HEK293 (cell line): ENCODE results near the gene TMEM259.
A peak's percentile ranks its signal among the peaks of the same experiment; 100 is the strongest.

Experiments used
- AEBP2 ChIP-seq: fragments of 450-650 bp; formaldehyde crosslinking; IDR thresholded peaks from 2 replicates; pipeline ENCODE4 v1.5.1; 2016; ENCODE audit warnings: missing biosample characterization, missing genetic modification characterization, borderline replicate concordance
- BCL11A ChIP-seq: fragments of 450-650 bp; formaldehyde crosslinking; IDR thresholded peaks from 2 replicates; pipeline ENCODE4 v1.5.1; 2016; ENCODE audit warnings: low read depth, missing biosample characterization, missing genetic modification characterization
- BCL6B ChIP-seq: fragments of 450-650 bp; formaldehyde crosslinking; IDR thresholded peaks from 2 replicates; pipeline ENCODE4 v1.5.1; 2017; ENCODE audit warnings: missing biosample characterization, missing genetic modification characterization
- GLI2 ChIP-seq: fragments of 450-650 bp; formaldehyde crosslinking; IDR thresholded peaks from 2 replicates; pipeline ENCODE4; 2017; ENCODE audit warnings: missing biosample characterization, missing genetic modification characterization, low read depth, borderline replicate concordance
- INSM2 ChIP-seq: fragments of 450-650 bp; formaldehyde crosslinking; IDR thresholded peaks from 2 replicates; pipeline ENCODE4 v1.5.1; 2016; ENCODE audit warnings: missing biosample characterization, missing genetic modification characterization
- KLF10 ChIP-seq: fragments of 450-650 bp; IDR thresholded peaks from 2 replicates; pipeline ENCODE4 v1.5.1; 2018; ENCODE audit warnings: missing biosample characterization, mild to moderate bottlenecking, missing genetic modification characterization
- PRDM1 ChIP-seq: fragments of 450-650 bp; formaldehyde crosslinking; IDR thresholded peaks from 2 replicates; pipeline ENCODE4; 2016; ENCODE audit warnings: missing biosample characterization, missing genetic modification characterization
- PRDM10 ChIP-seq: fragments of 450-650 bp; formaldehyde crosslinking; IDR thresholded peaks from 2 replicates; pipeline ENCODE4 v1.5.1; 2016; ENCODE audit warnings: missing biosample characterization, missing genetic modification characterization
- SP3 ChIP-seq: fragments of 450-650 bp; formaldehyde crosslinking; IDR thresholded peaks from 2 replicates; pipeline ENCODE4 v1.5.1; 2016; ENCODE audit warnings: missing biosample characterization, missing genetic modification characterization
- YY1 ChIP-seq: fragments of 450-650 bp; formaldehyde crosslinking; IDR thresholded peaks from 2 replicates; pipeline ENCODE4 v1.5.1; 2018; ENCODE audit warnings: missing biosample characterization, missing genetic modification characterization
- ZBTB48 ChIP-seq: fragments of 450-650 bp; formaldehyde crosslinking; IDR thresholded peaks from 2 replicates; pipeline ENCODE4 v1.5.1; 2016; ENCODE audit warnings: missing biosample characterization, missing genetic modification characterization
- ZFP41 ChIP-seq: fragments of 450-650 bp; formaldehyde crosslinking; IDR thresholded peaks from 2 replicates; pipeline ENCODE4 v1.5.1; 2016; ENCODE audit warnings: missing biosample characterization, missing genetic modification characterization, borderline replicate concordance
- ZNF221 ChIP-seq: fragments of 450-650 bp; formaldehyde crosslinking; IDR thresholded peaks from 2 replicates; pipeline ENCODE4 v1.5.1; 2017; ENCODE audit warnings: missing biosample characterization, missing genetic modification characterization, borderline replicate concordance
- ZNF26 ChIP-seq: fragments of 450-650 bp; formaldehyde crosslinking; IDR thresholded peaks from 2 replicates; pipeline ENCODE4 v1.5.1; 2016; ENCODE audit warnings: missing biosample characterization, missing genetic modification characterization
- ZNF335 ChIP-seq: fragments of 450-650 bp; formaldehyde crosslinking; conservative IDR thresholded peaks from 2 replicates; pipeline ENCODE4 v1.5.1; 2016; ENCODE audit warnings: missing biosample characterization, missing genetic modification characterization
- ZNF362 ChIP-seq: fragments of 450-650 bp; formaldehyde crosslinking; IDR thresholded peaks from 2 replicates; pipeline ENCODE4 v1.5.1; 2016; ENCODE audit warnings: missing biosample characterization, missing genetic modification characterization
- ZNF366 ChIP-seq: fragments of 450-650 bp; formaldehyde crosslinking; conservative IDR thresholded peaks from 2 replicates; pipeline ENCODE4 v1.5.1; 2016; ENCODE audit warnings: missing biosample characterization, missing genetic modification characterization
- ZNF48 ChIP-seq: fragments of 450-650 bp; formaldehyde crosslinking; IDR thresholded peaks from 2 replicates; pipeline ENCODE4 v1.5.1; 2016; ENCODE audit warnings: missing biosample characterization, missing genetic modification characterization
- ZNF514 ChIP-seq: fragments of 450-650 bp; formaldehyde crosslinking; IDR thresholded peaks from 2 replicates; pipeline ENCODE4 v1.5.1; 2016; ENCODE audit warnings: missing biosample characterization, missing genetic modification characterization
- ZNF645 ChIP-seq: fragments of 450-650 bp; formaldehyde crosslinking; IDR thresholded peaks from 2 replicates; pipeline ENCODE4; 2016; ENCODE audit warnings: missing biosample characterization, missing genetic modification characterization
- ZNF654 ChIP-seq: fragments of 450-650 bp; formaldehyde crosslinking; IDR thresholded peaks from 2 replicates; pipeline ENCODE4 v1.5.1; 2016; ENCODE audit warnings: low read depth, missing biosample characterization, missing genetic modification characterization
- ZNF664 ChIP-seq: fragments of 450-650 bp; formaldehyde crosslinking; IDR thresholded peaks from 2 replicates; pipeline ENCODE4 v1.5.1; 2016; ENCODE audit warnings: missing biosample characterization, missing genetic modification characterization
- ZNF692 ChIP-seq: fragments of 450-650 bp; formaldehyde crosslinking; IDR thresholded peaks from 2 replicates; pipeline ENCODE4 v1.5.1; 2016; ENCODE audit warnings: missing biosample characterization, missing genetic modification characterization
- ZNF785 ChIP-seq: fragments of 450-650 bp; formaldehyde crosslinking; IDR thresholded peaks from 2 replicates; pipeline ENCODE4 v1.5.1; 2016; ENCODE audit warnings: missing biosample characterization, missing genetic modification characterization
- ZSCAN16 ChIP-seq: fragments of 450-650 bp; formaldehyde crosslinking; IDR thresholded peaks from 2 replicates; pipeline ENCODE4 v1.5.1; 2016; ENCODE audit warnings: missing biosample characterization, missing genetic modification characterization

Gene TMEM259

GRCh38 chr19:1028062-1028926 is 7.4 kb upstream of the TMEM259 start (continued):
- TF ChIP-seq INSM2 (tag by site-specific recombination) (no peak), ZNF785 (tag by site-specific recombination) (no peak), ZNF48 (tag by site-specific recombination) (no peak), ZBTB48 (tag by site-specific recombination) (0 out of 2 replicates have a peak, but pooled peaks have one; percentile 41), ZNF26 (tag by site-specific recombination) (no peak), ZNF664 (tag by site-specific recombination) (no peak), ZNF335 (tag by site-specific recombination) (peak; percentile 50), YY1 (no peak), ZSCAN16 (tag by site-specific recombination) (no peak), ZNF514 (no peak), ZFP41 (tag by site-specific recombination) (no peak), BCL11A (tag by site-specific recombination) (peak; percentile 68), KLF10 (tag by site-specific recombination) (peak; percentile 81), ZNF645 (tag by site-specific recombination) (no peak), SP3 (tag by site-specific recombination) (peak; percentile 56), PRDM10 (tag by site-specific recombination) (peak; percentile 72), BCL6B (tag by site-specific recombination) (no peak), PRDM1 (tag by site-specific recombination) (no peak), GLI2 (tag by site-specific recombination) (no peak), AEBP2 (no peak), ZNF654 (tag by site-specific recombination) (no peak), ZNF221 (tag by site-specific recombination) (no peak), ZNF692 (tag by site-specific recombination) (no peak), ZNF362 (tag by site-specific recombination) (no peak), ZNF366 (tag by site-specific recombination) (no peak)
